ENCODE measurements around the gene RALGAPA2.

Gene RALGAPA2

GRCh38 chr20:20437314-20437713, 275.1 kb downstream of the RALGAPA2 start:
- no peak for DNase-seq (ENCODE audit: low read depth in 2 of 2)

- DNase-seq (ENCODE audit: low read depth in 2 of 2): no peak
Measured at GRCh38 chr20:20436689-20437088, 275.8 kb downstream of the RALGAPA2 start.

DNA sequence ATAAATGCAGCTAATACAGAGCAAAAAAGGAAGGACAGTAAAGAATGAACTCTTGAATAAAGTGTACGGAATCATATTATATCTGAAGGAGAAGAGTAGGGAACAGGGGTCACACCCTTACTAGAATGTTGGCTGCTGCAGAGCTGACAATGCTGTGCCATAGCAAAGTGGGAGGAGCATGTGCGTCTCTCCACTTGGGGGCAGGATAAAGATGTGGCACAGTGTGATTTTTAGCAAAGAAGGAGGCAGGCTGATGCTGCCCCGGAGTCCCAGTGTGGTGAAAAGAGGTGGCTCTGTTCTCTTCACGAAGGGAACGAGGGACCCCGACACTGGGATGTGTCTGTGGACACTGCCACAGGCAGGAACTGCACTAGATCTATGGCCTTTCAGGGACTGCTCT, 277.0 kb downstream of the RALGAPA2 start:
- no peak for DNase-seq (ENCODE audit: low read depth in 2 of 2)

- no peak for DNase-seq (ENCODE audit: low read depth in 2 of 2)
Measured at GRCh38 chr20:20432618-20433286, 279.7 kb downstream of the RALGAPA2 start.

- no peak for DNase-seq (ENCODE audit: low read depth in 2 of 2)
Measured at GRCh38 chr20:20430066-20430465, 282.4 kb downstream of the RALGAPA2 start.

GRCh38 chr20:20428067-20428466, 284.4 kb downstream of the RALGAPA2 start:
- DNase-seq (ENCODE audit: low read depth in 2 of 2): no peak

DNA sequence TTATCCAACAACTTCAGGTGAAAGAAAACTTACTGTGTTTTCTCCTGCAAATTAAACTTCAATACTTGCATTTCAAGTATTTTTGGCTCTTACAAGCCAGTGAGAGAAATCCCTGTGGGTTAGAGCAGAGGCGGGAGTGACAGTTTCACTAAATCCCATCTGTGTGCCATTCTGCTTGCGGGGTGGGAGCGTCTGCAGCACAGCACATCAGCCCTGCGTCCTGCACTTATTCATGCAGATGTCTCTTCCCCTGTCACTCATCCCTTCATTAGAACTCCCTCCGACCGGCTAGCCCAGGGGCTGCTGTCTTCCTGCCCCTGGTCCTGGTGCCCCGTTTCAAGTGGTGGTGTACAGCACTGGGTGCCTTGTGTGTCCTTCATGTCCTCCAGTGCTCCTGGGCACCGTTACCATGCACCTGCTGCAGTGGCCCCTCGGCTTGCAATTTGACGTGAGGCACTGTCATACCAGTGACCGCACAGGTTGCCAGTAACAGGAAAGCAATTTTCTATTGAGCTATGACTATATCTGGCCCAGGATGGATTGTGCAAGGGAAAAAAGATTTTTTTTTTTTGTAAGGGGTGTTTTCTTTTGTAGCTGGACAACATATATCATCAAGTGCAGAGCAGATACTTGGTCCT, 285.1 kb downstream of the RALGAPA2 start:
- no peak for DNase-seq (ENCODE audit: low read depth in 2 of 2)

GRCh38 chr20:20426655-20426907, 285.9 kb downstream of the RALGAPA2 start:
- DNase-seq (ENCODE audit: low read depth in 2 of 2): no peak

- no peak for DNase-seq (ENCODE audit: low read depth in 2 of 2)
Measured at GRCh38 chr20:20425823-20426654, 286.4 kb downstream of the RALGAPA2 start.

GRCh38 chr20:20423117-20423516, 289.3 kb downstream of the RALGAPA2 start:
- no peak for DNase-seq (ENCODE audit: low read depth in 2 of 2)

DNA sequence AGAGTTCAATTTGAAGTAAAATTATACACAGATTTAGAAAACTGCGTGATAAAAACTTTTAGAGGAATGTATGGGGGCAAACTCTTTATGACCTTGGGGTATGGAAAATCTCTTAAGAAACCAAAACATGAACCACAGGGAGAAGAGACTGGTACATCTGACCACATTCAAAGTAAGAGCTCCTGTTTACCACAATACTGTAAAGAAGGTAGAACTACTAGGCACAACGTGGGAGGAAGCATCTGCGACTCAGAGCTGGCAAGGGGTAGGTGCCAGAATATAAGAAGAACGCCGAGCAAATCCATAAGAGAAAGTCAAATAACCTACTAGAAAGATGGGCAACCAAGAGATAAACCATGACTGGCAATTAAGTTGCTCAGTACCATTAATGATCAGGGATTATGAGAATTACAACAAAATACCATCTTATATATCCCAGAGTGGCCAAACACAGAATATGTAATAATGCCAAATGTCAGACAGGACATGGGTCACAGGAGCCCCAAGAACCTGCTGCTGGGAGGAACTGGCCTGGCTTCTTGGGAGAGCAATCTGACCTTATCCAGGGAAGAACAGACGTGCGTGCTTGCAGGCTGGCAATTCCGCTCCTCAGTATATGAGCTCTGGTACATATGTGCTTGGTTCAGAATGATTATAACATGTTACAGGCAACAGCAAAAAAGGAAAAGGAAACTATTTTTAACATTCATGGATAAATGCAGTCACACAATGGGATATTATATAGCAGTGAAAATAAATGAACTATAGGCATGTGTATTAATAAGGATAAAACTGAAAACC, 294.4 kb downstream of the RALGAPA2 start:
- DNase-seq (ENCODE audit: low read depth in 2 of 2): no peak

DNA sequence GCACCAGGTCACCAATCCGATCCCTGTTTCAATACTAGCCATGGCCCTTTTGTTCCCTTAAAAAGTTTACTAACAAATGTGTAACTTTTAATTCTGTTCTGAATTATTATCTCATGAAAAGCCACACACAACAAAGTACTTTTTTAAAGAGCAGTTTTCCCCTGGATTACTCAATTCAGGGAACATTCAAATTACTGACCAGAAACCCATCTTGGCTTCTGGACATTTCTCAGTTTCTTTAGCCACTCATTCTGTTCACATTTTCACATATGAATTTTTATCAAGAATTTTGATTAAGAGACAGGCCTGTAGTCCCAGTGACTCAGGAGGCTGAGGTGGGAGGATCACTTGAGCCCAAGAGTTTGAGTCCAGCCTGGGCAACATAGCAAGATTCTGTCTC, 297.1 kb downstream of the RALGAPA2 start:
- DNase-seq (ENCODE audit: low read depth in 2 of 2): no peak

DNA sequence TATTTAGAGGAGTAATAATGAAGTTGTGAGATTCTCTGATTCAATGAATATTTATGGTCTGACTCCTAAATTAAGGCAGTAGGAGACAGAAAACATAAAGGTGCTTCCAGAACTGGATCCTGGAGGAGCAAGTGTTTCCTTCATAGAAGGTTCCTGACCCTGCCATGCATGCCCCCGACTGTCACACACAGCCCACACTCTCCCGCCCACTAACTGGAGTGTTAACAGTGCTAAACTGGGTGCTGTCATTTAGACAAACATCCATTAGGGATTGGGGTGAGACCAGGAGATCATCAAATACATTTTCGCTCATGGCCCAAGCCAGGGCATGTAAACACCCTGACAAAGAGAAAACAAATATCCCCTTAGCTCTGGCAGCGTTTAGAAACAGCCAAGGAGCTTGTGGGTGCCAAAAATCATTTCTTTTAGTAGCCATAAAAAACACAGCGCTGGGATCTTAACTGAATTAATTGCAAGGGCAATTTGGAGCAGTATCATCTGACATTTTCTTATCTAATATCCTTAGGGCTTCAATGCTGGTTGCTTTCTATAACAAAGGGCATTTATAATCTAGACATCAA, 297.7 kb downstream of the RALGAPA2 start:
- DNase-seq (ENCODE audit: low read depth in 2 of 2): no peak

- DNase-seq (ENCODE audit: low read depth in 2 of 2): no peak
Measured at GRCh38 chr20:20413810-20414281, 298.6 kb downstream of the RALGAPA2 start.

DNA sequence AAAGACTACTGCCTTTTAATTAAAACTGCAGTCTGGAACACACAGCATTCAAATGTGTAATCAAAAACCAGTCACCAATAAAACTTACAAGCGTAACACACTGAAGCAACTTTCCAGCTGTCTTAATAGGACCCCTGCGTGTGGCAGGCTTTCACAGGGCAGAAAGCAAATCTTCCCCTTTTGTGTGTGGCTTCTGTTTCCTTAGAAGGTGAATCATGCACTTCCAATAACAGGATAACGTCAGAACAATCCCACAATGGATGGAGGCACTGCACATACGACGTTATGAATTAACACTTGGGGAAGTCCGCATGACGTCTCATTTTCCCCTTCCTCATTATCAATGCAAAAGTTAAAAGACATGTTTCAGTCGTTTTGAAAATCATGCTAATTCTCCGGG, 299.7 kb downstream of the RALGAPA2 start:
- no peak for DNase-seq (ENCODE audit: low read depth in 2 of 2)

DNA sequence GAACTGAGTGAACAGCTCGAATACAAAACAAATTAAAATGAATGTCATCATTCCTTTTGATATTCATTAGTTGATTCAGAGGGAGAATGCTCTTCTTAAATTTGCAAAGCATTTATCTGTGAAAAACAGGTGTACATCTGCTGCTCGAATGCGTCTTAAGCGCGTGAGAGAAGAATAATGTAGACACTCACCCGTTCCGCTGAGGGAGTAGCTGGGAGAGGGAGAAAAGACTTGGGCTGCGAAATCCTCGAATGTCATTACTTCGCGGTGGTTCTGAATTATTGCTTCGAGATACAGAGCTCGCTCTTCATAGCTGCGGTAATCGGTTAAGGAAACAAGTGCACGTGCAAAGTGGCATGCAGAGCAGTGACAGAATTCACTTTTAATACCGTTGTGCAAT, 300.6 kb downstream of the RALGAPA2 start:
- DNase-seq (ENCODE audit: low read depth in 2 of 2): no peak

- DNase-seq (ENCODE audit: low read depth in 2 of 2): no peak
Measured at GRCh38 chr20:20411402-20411801, 301.0 kb downstream of the RALGAPA2 start.

DNA sequence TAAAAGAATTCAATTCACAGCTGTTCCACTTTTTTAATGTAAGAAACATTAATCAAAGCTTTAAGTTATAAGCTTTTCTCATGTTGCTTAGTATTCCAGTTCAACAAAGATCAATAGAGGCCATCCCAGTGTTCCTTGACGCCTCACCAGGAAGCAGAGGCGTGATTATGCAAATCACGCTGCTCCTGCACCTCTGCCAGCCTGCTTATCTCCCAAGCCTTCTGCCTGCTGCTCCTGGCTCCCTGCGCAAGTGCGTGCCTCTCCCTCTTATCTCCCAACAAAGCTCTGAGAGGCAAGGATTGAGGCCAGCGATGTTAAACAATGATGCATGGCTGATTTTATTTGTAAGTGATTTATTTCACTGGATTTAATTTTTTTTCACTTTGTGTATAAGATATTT, 301.8 kb downstream of the RALGAPA2 start:
- DNase-seq (ENCODE audit: low read depth in 2 of 2): no peak

DNA sequence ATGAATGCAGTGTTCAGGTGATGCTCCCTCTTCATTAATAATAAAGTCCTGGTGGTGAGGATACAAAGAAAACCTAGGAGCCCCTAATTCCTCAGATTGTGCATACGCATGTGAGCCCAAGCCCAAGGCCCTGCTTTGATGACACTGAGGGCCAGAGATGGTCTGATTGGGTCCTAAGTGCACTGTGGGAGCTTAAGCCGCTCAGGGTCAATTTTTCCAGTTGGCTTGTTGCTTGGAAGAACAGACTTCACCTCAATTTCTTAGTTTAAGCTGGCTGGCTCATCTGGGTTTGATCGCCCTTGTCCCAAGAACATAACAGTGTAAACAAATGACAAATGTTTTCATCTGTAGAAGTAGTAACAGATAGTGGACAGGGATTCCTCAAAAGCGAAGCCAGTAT, 303.1 kb downstream of the RALGAPA2 start:
- no peak for DNase-seq (ENCODE audit: low read depth in 2 of 2)

DNA sequence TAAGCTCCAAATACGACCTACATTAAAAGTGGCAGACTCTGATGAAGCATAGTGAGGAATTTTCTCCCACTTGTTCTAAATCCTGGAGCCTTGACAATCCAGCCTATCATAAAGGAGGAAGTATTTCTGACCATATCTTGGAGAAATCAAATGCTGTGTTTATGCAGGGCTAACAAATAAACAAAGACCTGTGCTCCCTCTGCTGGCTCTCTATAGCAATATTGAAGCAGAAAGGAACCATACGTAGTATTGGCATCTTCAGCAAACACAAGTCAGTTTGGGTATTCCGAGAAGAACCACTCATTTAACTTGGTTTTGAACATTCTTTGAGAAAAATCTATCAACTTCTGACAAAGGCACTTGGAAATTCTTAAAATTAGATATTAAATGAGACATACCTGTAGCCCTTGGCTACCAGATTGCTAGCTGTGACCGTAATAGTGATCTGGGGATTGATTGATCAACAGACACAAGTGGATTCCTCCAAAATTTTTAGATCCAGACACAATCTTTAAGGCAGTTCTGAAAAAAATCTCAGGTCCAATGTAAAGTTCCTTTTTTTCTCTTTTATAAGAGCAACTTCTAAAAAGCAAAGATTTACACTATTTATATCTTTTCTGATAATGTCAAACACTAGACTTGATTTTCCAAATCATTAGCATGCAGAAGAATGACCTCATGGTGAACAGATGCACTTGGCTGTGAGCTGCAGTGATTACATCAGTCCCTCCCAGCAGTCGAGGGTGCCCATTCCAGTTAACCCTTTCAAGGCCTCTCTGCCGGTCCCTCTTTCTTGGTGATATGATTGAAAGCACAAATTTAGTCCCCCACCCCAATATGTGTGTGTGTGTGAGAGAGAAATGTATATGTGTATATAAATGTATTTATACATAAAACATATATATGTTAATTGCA, 304.3 kb downstream of the RALGAPA2 start:
- no peak for DNase-seq (ENCODE audit: low read depth in 2 of 2)

DNA sequence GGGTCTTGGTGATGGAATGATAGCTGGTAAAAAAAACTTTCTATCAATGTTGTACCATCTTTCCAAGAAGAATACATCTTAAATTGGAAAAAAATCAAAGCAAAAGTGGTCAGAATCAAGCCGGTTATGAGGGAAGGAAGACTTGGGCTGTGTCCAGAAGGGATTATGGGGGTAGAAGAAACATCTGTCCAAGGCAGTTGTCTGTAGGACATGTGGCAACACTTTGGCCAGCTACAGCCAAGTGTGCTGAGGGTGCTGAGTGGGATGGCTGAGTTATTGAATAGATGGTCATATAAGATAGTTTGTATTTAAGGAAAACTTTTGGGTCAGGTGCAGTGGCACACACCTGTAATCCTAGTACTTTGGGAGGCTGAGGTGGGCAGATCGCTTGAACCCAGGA, 306.1 kb downstream of the RALGAPA2 start:
- DNase-seq (ENCODE audit: low read depth in 2 of 2): no peak
